GM21619 (cell line): Measurements from ENCODE around the gene PPFIA4.

Source experiments
- ATAC-seq: cut with Tn5 transposase; IDR thresholded peaks from one replicate; pipeline ENCODE4 v1.9.1; 2021; ENCODE audit not compliant: unreplicated experiment

The PPFIA4 gene

DNA sequence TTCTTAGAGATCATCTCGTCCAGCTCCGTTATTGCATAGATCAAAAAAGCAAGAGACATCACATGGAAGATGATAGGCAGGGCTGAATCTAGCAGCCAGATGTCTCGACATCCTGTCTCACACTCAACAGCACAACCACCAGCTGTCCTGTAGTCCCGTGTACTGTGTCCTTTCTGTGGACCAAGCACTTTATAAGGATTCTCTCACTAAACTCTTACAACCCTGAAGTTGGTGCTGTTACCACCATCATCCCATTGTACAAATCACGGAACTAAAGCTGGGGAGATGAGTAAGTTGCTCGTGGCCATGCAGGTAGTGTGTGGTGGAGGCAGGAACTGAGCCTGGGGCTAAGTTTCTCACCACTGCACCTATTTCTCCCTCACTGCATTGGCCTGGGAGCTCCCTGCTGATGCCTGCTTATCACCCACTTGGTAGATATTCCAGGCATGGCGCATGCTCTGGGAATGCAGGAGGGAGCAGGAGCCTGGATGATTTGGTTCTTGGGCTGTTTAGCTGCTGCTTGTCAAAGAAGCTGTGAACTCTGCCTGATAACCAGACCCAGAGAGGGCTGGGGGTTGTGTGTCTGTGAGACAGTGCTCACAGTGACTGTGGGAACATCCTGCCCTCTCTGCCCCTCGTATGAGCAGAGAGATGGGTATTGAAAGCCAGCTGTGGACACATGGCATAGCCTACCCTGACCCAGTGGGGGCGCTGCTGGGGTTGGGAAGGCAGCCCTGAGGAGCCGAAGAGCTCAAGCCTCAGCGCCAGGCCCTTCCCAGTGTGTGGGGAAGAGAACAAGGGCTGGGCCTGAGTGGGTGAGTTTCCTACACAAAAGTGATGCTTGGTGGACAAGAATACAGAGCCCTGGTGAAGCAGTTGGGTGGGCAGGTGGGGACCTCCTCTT is 13.6 kb downstream of the PPFIA4 start:
- ATAC-seq, result no peak

DNA sequence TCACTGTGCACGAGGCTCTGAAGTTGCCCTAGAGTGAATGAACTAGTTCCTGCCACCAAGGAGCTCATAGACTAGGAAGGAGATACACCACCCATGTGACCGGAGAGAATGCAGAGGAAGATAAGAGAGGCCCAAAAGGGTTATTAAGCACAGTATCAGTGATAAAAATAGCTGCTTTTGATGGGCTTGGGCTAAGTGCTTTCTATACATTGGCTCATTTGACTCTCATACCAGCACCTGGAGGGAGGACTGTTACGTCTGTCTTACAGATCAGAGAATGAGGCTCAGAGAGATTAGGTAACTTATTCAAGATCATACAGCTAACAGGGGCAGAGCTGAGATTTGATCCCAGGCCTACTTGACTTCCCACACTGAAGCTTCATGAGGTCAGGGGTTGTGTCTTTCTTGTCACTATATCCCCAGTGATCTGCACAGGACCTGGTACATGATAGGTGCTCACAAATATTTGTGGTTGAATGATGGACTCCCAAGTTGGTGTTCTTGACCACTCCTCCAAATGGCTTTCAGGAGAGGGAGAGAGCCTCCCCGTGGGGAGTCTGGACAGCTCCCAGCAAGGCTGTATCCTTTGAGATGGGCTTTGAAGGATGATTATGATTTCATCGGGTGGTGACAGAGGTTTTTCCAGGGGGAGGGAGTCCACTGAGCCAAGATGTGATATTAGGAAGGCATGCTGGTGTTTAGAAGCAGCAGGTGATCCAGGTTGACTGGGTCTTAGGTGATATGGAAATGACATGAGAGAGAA is 14.4 kb downstream of the PPFIA4 start:
- ATAC-seq, result no peak

DNA sequence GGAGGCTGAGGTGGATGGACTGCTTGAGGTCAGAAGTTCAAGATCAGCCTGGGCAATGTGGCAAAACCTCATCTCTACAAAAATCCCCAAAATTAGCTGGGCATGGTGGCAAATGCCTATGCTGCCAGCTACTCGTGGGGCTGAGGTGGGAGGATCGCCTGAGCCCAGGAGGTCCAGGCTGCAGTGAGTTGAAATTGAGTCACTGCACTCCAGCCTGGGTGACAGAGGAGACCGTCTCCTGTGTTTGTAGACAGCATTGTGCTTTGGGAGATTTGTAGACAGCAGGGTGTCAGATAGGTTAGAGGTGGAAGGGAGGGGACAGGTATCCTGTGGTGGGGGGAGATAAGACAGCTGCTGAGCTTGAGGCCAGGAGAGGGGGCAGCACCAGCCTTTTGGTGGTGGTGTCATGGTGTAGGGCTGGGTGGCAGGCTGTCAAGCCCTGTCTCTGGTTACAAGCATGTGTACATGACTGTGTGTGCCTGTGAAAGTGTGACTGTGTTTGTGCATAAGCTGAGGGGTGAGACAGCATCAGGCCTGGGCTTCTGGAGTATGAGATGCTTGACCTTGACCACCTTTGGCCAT is 15.2 kb downstream of the PPFIA4 start:
- ATAC-seq, result no peak

- ATAC-seq, result no peak
Measured at GRCh38 chr1:203043830-203044545, 17.7 kb downstream of the PPFIA4 start.

GRCh38 chr1:203044546-203045250 is 18.4 kb downstream of the PPFIA4 start:
- no peak for ATAC-seq

- ATAC-seq, result no peak
Measured at GRCh38 chr1:203045336-203045735, 19.0 kb downstream of the PPFIA4 start.

DNA sequence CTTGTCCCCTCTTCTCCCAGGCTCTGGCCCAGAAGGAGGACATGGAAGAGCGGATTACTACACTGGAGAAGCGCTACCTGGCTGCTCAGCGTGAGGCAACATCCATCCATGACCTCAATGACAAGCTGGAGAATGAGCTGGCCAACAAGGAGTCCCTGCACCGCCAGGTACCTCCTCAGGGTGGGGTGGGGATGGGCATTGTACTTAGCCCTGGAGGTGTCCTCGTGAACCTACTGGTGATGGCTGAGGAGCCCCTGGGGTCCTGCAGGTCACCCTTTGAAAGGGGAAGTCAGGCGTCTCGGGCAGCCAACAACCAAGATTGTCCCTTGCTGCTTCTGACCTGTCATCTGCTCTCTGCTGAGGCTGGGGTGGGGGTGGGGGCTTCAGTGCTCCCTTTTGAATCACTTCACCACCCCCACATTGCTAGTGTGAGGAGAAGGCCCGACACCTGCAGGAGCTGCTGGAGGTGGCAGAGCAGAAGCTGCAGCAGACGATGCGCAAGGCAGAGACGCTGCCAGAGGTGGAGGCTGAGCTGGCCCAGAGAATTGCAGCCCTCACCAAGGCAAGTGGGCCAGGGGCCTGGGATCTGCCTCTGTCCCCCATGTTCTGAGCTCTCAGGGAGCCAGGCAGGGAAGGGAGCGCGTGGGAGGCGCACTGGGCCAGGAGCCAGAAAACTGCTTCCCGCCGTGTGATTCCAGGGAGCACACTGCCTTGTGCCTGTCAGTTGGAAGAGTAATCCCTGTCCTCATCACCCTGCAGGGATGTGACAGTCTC is 19.7 kb downstream of the PPFIA4 start:
- ATAC-seq, result no peak

DNA sequence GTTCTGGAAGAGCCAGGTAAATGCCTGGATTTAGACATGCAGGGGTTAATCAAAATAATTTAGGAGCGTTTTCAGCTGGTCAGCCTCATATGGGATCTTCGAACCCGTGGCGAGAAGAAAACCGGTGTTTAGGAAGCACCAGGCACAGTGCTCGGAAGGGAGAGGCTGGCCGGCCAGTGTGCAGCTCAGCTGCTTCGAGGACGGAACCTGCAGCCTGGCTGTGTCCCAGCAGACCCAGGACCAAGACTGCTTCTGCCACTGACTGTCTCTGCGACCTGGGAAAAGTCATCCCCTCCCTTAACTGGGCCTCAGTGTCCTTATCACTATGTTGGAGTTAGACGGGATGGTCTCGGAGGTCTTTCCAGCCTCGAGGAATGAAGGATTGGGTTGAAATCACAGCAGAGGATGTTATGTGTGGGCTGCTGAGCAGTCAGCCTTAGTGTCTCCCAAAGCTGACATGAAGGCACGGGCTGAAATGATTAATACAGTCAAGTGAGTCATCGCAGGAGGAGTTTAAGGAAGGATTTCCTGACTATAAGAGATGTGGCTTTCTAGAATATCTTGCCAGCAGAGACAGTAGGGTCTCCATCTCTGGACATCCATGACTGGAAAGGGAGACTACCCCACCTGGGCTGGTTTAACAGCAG is 20.8 kb downstream of the PPFIA4 start:
- no peak for ATAC-seq

- no peak for ATAC-seq
Measured at GRCh38 chr1:203048086-203048485, 21.8 kb downstream of the PPFIA4 start.

- ATAC-seq, result no peak
Measured at GRCh38 chr1:203048555-203049051, 22.3 kb downstream of the PPFIA4 start.

DNA sequence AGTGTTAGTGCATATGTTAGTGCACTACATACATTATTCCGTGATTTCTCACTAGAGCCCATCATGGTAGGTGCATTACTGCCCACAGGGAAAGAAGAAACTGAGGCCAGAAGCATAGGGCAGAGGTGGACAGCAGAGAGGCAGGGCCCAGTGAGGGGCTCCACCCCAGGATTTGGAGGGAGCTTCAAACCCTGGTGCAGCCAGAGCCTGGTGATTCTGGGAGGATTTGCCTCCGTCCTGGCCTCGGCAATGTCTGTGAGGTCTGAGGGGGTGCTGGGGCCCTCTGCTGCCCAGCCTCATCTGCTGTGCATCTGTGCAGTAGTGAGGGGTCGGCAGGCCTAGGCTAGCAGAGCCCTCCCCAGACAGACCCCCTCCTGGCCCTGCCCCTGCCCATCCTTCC is 22.8 kb downstream of the PPFIA4 start:
- no peak for ATAC-seq

GRCh38 chr1:203049576-203050180 is 23.4 kb downstream of the PPFIA4 start:
- ATAC-seq, result no peak

- no peak for ATAC-seq
Measured at GRCh38 chr1:203050826-203051225, 24.5 kb downstream of the PPFIA4 start.

- ATAC-seq, result no peak
Measured at GRCh38 chr1:203051841-203052324, 25.6 kb downstream of the PPFIA4 start.

DNA sequence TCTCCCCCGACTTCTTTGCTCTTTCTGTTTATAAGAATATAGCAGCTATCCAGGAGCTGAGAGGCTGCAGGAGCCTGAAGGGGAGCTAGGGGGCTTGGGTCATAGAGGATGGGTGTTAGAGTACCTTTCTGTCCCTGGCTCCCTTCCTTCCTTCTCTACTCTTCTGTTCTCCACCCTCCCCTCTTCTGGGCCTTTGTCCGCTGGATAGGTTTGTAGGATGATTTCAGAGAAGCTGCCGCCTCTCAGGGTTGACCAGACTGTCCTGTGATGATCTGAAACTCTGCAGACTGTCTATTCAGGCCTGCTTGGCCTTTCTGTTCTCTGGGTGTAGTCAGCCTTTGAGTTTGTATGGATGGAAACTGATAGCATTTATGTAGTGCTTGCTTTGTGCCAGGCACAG is 26.3 kb downstream of the PPFIA4 start:
- ATAC-seq, result no peak

DNA sequence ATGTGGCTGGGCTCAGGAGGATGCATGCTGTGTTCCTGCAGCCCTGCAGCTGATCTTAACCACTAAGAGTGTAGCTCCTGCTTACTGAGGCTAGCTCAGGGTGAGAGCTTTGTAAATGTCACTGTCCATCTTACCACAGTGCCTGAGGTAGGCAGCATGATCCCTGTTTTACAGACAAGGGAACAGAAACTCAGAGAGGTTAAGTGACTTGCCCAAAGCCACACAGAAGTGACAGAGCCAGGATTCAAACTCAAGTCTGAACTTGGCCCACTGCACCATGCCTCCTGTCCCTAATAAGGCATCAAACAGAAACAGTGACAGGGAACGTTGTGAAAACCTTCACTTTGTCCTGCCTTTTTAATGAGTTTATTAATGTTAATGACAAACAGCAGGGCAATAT is 27.9 kb downstream of the PPFIA4 start:
- ATAC-seq, result no peak

GRCh38 chr1:203054642-203055041 is 28.4 kb downstream of the PPFIA4 start:
- no peak for ATAC-seq

GRCh38 chr1:203055161-203055799 is 29.0 kb downstream of the PPFIA4 start:
- no peak for ATAC-seq
